GM12878 (cell line): Measurements from ENCODE around the gene VGF. TPM values are rescaled to one million over a fixed set of nuclear protein-coding genes. Genes with fewer than 3 reads are reported as not detected.

ENCODE experiments used
- ATAC-seq: fragments of 200-7000 bp; cut with Tn5 transposase; 3 replicates; pipeline ENCODE4 v1.9.1; 2020; ENCODE audit warnings: mild to moderate bottlenecking, moderate library complexity
- BruUV-seq: library from RNA; stranded (reverse); fragments of 400-500 nt; replicated peaks from 2 replicates; lab custom pipeline; 2021; lab: Mats Ljungman, UMichigan
- CTCF ChIA-PET: fragments of 300-600 bp; sonication (Branson Sonifier 250); formaldehyde crosslinking; extraction: SDS; loops from one replicate; lab custom pipeline; 2021; ENCODE audit warnings: inconsistent platforms; lab: Yijun Ruan, JAX
- POLR2A ChIA-PET: fragments of 350-600 bp; formaldehyde crosslinking; extraction: SDS; loops from one replicate; lab custom pipeline; 2021; ENCODE audit warnings: inconsistent platforms; lab: Charles Lee
- RAD21 ChIA-PET: fragments of 300-600 bp; sonication (Branson Sonifier 250); formaldehyde crosslinking; loops from one replicate; lab custom pipeline; 2023; ENCODE audit warnings: antibody characterized with exemption; ENCODE audit not compliant: unreplicated experiment; lab: Charles Lee
- SMC1A ChIA-PET: fragments of 300-600 bp; sonication (Branson Sonifier 250); formaldehyde crosslinking; loops from one replicate; lab custom pipeline; 2023; ENCODE audit not compliant: unreplicated experiment, uncharacterized antibody; lab: Charles Lee
- DNase-seq: peaks from one replicate; pipeline ENCODE4 v3.0.0-alpha.2; 2011; ENCODE audit warnings: low read depth, low spot score
- FAIRE-seq: peaks from 3 replicates; lab custom pipeline; 2011; peaks lifted over from hg19 to GRCh38; lab: Jason Lieb, UNC
- H2AFZ ChIP-seq: 2 replicates; pipeline ENCODE4 v1.6.0; 2011; ENCODE audit warnings: low read depth, low read length, control low read depth; ENCODE audit not compliant: control insufficient read depth
- H3K27ac ChIP-seq: 2 replicates; pipeline ENCODE4 v1.5.1; 2011; ENCODE audit warnings: control low read depth; ENCODE audit not compliant: control insufficient read depth, insufficient read depth
- H3K27me3 ChIP-seq, 2 experiments: replicated peaks in 1 of 2; 2 replicates each; pipeline versions ENCODE4 v1.6.0 to v1.6.1; 2011; ENCODE audit warnings: low read length in 1 of 2; ENCODE audit not compliant: control insufficient read depth in 2 of 2, insufficient read depth in 2 of 2
- H3K36me3 ChIP-seq, 2 experiments: 2 replicates each; pipeline ENCODE4 v1.5.1; 2011; ENCODE audit warnings: low read length in 1 of 2; ENCODE audit not compliant: control insufficient read depth in 2 of 2, insufficient read depth in 2 of 2
- H3K4me1 ChIP-seq: 2 replicates; pipeline ENCODE4 v1.6.1; 2011; ENCODE audit warnings: mild to moderate bottlenecking, low read length, moderate library complexity, mixed read lengths; ENCODE audit not compliant: control insufficient read depth, insufficient read depth
- H3K4me2 ChIP-seq: 2 replicates; pipeline ENCODE4 v1.6.0; 2011; ENCODE audit warnings: control low read depth; ENCODE audit not compliant: control insufficient read depth, insufficient read depth
- H3K4me3 ChIP-seq: fragments of 200-600 bp; sonication (generic); 2 replicates; pipeline ENCODE4 v1.5.1; 2016
- H3K79me2 ChIP-seq: 2 replicates; pipeline ENCODE4 v1.6.0; 2011; ENCODE audit warnings: low read length; ENCODE audit not compliant: control insufficient read depth, insufficient read depth
- H3K9ac ChIP-seq: 2 replicates; pipeline ENCODE4 v1.8.0; 2011; ENCODE audit warnings: low read length, control low read depth, mixed read lengths; ENCODE audit not compliant: control insufficient read depth, insufficient read depth
- H3K9me3 ChIP-seq: replicated peaks from 3 replicates; pipeline ENCODE4 v1.5.1; 2011; ENCODE audit warnings: mild to moderate bottlenecking, low read length; ENCODE audit not compliant: control insufficient read depth, insufficient read depth
- H4K20me1 ChIP-seq: 2 replicates; pipeline ENCODE4 v1.6.0; 2011; ENCODE audit not compliant: control insufficient read depth, insufficient read depth
- ASH2L ChIP-seq: fragments of 300-600, 200-600 bp; sonication (generic); IDR thresholded peaks from 2 replicates; pipeline ENCODE4 v1.6.1; 2017; ENCODE audit warnings: low read depth, mild to moderate bottlenecking, borderline replicate concordance
- ATF7 ChIP-seq: fragments of 450-650 bp; IDR thresholded peaks from 2 replicates; pipeline ENCODE4 v1.6.1; 2016; ENCODE audit warnings: low read depth, mild to moderate bottlenecking
- EED ChIP-seq: sonication (generic); IDR thresholded peaks from 2 replicates; pipeline ENCODE4 v1.6.1; 2016; ENCODE audit warnings: antibody characterized with exemption, low read depth
- ETV6 ChIP-seq, 2 experiments: fragments of 450-650 bp in 1 of 2; IDR thresholded peaks in 1 of 2; conservative IDR thresholded peaks in 1 of 2; 2 replicates each; pipeline ENCODE4 v1.6.1; 2014; ENCODE audit warnings: antibody characterized with exemption in 1 of 2, borderline replicate concordance in 1 of 2, low read depth in 1 of 2, mild to moderate bottlenecking in 1 of 2, moderate library complexity in 1 of 2
- EZH2 ChIP-seq: IDR thresholded peaks from 2 replicates; pipeline ENCODE4 v1.6.1; 2012; ENCODE audit warnings: low read depth, mild to moderate bottlenecking, control low read depth, inconsistent platforms, low read length, borderline replicate concordance; ENCODE audit not compliant: control insufficient read depth
- MEF2A ChIP-seq: IDR thresholded peaks from 2 replicates; pipeline ENCODE4 v1.6.1; 2011; ENCODE audit warnings: low read depth, mild to moderate bottlenecking, low read length, moderate library complexity; ENCODE audit not compliant: insufficient read depth
- MTA2 ChIP-seq: fragments of 450-650 bp; IDR thresholded peaks from 2 replicates; pipeline ENCODE4 v1.6.1; 2016; ENCODE audit warnings: low read depth, mild to moderate bottlenecking, moderate library complexity
- MXI1 ChIP-seq: fragments of 150-350 bp; IDR thresholded peaks from 2 replicates; pipeline ENCODE4 v1.6.1; 2011; ENCODE audit warnings: low read depth, mild to moderate bottlenecking, inconsistent platforms, low read length, improper control_type of control experiment
- NR2F1 ChIP-seq: fragments of 450-650 bp; conservative IDR thresholded peaks from 2 replicates; pipeline ENCODE4 v1.6.1; 2017; ENCODE audit warnings: mild to moderate bottlenecking
- POLR2A ChIP-seq: IDR thresholded peaks from 2 replicates; pipeline ENCODE4 v1.6.1; 2011; ENCODE audit warnings: low read depth, mild to moderate bottlenecking, low read length
- ZBED1 ChIP-seq: IDR thresholded peaks from 2 replicates; pipeline ENCODE4 v1.6.1; 2016; ENCODE audit warnings: borderline replicate concordance
- ZZZ3 ChIP-seq: IDR thresholded peaks from 2 replicates; pipeline ENCODE4 v1.6.1; 2011; ENCODE audit warnings: low read depth; ENCODE audit not compliant: control insufficient read depth, insufficient read length
- WGBS: methylation state at CpG from one replicate; pipeline ENCODE4 v1.1.6; 2016; ENCODE audit warnings: low lambda C conversion rate; ENCODE audit not compliant: insufficient replicate concordance, insufficient coverage; ENCODE audit errors: missing lambda C conversion rate; 5-methylcytosine and 5-hydroxymethylcytosine counted together
- in situ Hi-C: fragments of 300-500 bp; cut with MboI; formaldehyde crosslinking; loops from 9 replicates; pipeline ENCODE4 v1.14.3; 2018; ENCODE audit warnings: mixed read lengths
- intact Hi-C: fragments of 100-400 bp; cut with micrococcal nuclease; formaldehyde crosslinking; loops from one replicate; pipeline ENCODE4 v1.14.2; 2022; ENCODE audit not compliant: unreplicated experiment
- polyA plus RNA-seq, 11 experiments: library from polyadenylated mRNA; depleted of rRNA in 4 of 11; unstranded in 6 of 11; stranded (reverse) in 5 of 11; fragments of >200 nt; fragmentation: Nextera tagmentation in 4 of 11; fragmentation: Illumina TruSeq in 1 of 11; extraction: Ambion mirVana in 4 of 11; extraction: Trizol in 1 of 11; gene quantifications; 1 replicate in 1 of 11; 2 replicates in 10 of 11; pipeline versions ENCODE4 v1.2.1 to v1.2.3, GENCODE V29; 2011 to 2016; ENCODE audit warnings: inconsistent platforms in 2 of 11, missing spikeins in 2 of 11, low read depth in 1 of 11
- total RNA-seq, 4 experiments: library from RNA; depleted of rRNA in 3 of 4; stranded (reverse); fragments of >200 nt in 3 of 4; fragmentation: Illumina TruSeq in 1 of 4; extraction: Trizol in 1 of 4; gene quantifications; 2 replicates each; pipeline versions ENCODE4 v1.2.1 to v1.2.3, GENCODE V29; 2013 to 2021
- TF ChIP-seq, protein P1 (sequence below): fragments of 450-650 bp; IDR thresholded peaks from 2 replicates; pipeline ENCODE4 v1.6.1; 2017; ENCODE audit warnings: antibody characterized with exemption, mild to moderate bottlenecking, moderate library complexity
- TF ChIP-seq, protein P2 (sequence below): IDR thresholded peaks from 2 replicates; pipeline ENCODE4 v1.6.1; 2012; ENCODE audit warnings: mild to moderate bottlenecking, low read depth, low read length

VGF gene
- total and polyA plus RNA-seq, 10 of the 15 experiments (the other 5 are each of a cell fraction or from before 2014, with no cell fraction given): 0.09 to 0.25 (median 0.17) TPM; not detected in 6

DNA sequence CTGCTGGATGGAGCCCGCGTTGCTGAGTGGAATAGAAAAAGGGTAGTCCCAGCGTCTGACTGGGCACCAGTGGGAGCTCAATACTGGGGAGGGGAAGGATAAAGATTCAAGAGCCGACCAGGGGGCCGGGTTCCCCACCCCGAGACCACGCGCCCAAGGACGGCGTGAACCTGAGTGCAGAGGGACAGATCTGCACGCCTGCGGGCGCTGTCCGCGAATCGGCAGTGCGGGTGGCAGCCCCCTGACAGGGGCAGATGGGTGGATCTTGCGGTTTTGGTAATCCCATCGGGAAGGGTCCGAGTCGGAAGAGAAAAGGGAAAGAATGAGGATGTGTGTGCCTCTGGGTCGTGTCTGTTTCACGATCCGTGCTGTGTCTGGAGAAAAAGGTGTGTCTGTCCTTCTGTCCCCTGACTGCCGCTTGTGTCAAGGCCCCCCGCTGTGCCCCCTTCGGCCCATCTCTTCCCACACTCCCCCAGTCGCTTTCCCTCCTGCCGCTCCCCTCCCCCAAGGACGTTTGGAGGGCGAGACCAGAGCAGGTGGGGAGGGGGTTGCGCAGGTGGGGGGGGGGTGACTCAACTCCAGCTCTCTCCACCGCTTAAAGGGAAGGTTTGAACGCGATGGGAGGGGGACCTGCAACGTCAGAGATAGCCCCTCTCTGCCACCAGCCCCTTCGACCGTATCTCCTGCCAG lies 734 bp upstream of the VGF start (continued):
- TF ChIP-seq, protein P1, sequence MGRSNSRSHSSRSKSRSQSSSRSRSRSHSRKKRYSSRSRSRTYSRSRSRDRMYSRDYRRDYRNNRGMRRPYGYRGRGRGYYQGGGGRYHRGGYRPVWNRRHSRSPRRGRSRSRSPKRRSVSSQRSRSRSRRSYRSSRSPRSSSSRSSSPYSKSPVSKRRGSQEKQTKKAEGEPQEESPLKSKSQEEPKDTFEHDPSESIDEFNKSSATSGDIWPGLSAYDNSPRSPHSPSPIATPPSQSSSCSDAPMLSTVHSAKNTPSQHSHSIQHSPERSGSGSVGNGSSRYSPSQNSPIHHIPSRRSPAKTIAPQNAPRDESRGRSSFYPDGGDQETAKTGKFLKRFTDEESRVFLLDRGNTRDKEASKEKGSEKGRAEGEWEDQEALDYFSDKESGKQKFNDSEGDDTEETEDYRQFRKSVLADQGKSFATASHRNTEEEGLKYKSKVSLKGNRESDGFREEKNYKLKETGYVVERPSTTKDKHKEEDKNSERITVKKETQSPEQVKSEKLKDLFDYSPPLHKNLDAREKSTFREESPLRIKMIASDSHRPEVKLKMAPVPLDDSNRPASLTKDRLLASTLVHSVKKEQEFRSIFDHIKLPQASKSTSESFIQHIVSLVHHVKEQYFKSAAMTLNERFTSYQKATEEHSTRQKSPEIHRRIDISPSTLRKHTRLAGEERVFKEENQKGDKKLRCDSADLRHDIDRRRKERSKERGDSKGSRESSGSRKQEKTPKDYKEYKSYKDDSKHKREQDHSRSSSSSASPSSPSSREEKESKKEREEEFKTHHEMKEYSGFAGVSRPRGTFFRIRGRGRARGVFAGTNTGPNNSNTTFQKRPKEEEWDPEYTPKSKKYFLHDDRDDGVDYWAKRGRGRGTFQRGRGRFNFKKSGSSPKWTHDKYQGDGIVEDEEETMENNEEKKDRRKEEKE: no peak
- TF ChIP-seq POLR2A: no peak
- TF ChIP-seq ASH2L: no peak

DNA sequence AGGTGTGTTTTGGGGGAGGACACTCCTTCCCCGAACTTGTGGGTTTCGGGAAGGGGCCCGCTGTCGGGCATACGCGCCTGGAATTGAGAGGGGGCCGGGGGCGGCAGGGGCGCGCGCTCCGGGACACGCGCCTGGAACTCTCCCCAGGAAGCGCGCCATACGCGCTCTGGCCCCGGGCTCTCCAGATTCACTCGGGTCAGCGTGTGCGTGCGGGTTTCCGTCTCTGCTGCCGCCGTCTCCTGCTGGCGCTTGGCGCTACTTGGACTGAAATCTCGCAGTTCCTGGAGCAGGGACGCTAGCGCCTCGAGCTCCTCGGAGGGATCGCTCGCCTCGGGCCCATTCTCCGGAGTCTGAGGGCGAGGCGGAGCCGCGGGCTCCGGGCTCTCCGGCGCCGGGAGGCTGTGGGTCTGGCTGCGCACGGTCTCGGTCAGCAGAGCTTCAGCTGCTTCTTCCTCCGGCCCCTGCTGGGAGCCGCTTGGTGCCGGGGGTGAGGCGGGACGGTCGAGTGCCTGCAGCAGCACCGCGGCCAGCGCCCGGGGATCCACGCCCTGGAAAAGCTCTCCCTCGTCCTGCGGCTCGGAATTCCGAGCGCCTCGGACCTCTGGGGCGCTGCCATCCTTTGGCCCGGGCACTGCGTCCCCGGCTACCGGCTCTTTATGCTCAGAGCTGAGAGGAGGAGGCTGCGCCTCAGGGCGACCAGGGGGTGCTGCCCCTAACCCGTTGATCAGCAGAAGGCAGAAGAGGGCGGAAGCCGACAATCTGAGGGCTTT lies 1.1 kb downstream of the VGF start:
- WGBS: 14% methylated on average over 66 of the region's 75 CpGs
- Histone ChIP-seq H3K36me3 (peaks cover 0 to 4% of the 10 kb centered on the region in 2 experiments; a peak in 3 of 4 replicates), H3K4me1 (peaks cover 4% of the 10 kb centered on the region), H3K9ac (no peak overlapping the region), H3K4me3 (peak overlapping the region; percentile 55; the same call in 1 of the 2 replicates), H3K27me3 (peaks cover 9 to 25% of the 10 kb centered on the region in 2 experiments; a peak in 3 of 4 replicates), H2AFZ (no peak overlapping the region), H3K4me2 (peak overlapping the region; percentile 54; the same call in 1 of the 2 replicates), H4K20me1 (no peaks in the 10 kb centered on the region), H3K27ac (no peak overlapping the region), H3K9me3 (no peaks in the 10 kb centered on the region; the same call in 2 of the 3 replicates), H3K79me2 (no peaks in the 10 kb centered on the region)
- no peak for ATAC-seq
- BruUV-seq: no TSS peak
- no peak for FAIRE-seq
- ChIA-PET SMC1A (interaction anchor here (1.9 kb wide), 1 partner anchor 20 kb away, joined by 8 read pairs; no protein-coding TSS in a partner anchor), CTCF (interaction anchor here (2.4 kb wide), 1 partner anchor 20 kb away, joined by 17 read pairs; no protein-coding TSS in a partner anchor), POLR2A (no interaction called here), RAD21 (interaction anchor here (1.3 kb wide), 1 partner anchor 27 kb away, joined by 3 read pairs; no protein-coding TSS in a partner anchor)
- intact Hi-C loops: no loop called here
- no peak for DNase-seq
- in situ Hi-C loops: no loop called here
- TF ChIP-seq ZBED1 (no peak), NR2F1 (no peak), ATF7 (no peak), MXI1 (no peak), ZZZ3 (no peak), MTA2 (no peak), EZH2 (0 out of 2 replicates have a peak, but pooled peaks have one; percentile 24), ETV6 (conservative IDR thresholded peaks at IDR 0.05 in 1 of 2, IDR thresholded peaks at IDR 0.05 in 1 of 2; ENCODE audit: borderline replicate concordance in 1 of 2, low read depth in 1 of 2) (no peak), EED (no peak), MEF2A (no peak)
- TF ChIP-seq, protein P2, sequence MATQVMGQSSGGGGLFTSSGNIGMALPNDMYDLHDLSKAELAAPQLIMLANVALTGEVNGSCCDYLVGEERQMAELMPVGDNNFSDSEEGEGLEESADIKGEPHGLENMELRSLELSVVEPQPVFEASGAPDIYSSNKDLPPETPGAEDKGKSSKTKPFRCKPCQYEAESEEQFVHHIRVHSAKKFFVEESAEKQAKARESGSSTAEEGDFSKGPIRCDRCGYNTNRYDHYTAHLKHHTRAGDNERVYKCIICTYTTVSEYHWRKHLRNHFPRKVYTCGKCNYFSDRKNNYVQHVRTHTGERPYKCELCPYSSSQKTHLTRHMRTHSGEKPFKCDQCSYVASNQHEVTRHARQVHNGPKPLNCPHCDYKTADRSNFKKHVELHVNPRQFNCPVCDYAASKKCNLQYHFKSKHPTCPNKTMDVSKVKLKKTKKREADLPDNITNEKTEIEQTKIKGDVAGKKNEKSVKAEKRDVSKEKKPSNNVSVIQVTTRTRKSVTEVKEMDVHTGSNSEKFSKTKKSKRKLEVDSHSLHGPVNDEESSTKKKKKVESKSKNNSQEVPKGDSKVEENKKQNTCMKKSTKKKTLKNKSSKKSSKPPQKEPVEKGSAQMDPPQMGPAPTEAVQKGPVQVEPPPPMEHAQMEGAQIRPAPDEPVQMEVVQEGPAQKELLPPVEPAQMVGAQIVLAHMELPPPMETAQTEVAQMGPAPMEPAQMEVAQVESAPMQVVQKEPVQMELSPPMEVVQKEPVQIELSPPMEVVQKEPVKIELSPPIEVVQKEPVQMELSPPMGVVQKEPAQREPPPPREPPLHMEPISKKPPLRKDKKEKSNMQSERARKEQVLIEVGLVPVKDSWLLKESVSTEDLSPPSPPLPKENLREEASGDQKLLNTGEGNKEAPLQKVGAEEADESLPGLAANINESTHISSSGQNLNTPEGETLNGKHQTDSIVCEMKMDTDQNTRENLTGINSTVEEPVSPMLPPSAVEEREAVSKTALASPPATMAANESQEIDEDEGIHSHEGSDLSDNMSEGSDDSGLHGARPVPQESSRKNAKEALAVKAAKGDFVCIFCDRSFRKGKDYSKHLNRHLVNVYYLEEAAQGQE: peak; percentile 81
